Glomerular visceral epithelial cell (primary cell): Measurements from ENCODE around the gene OSBPL3.

Experiments
- DNase-seq: peaks from one replicate; pipeline ENCODE4 v3.0.0-alpha.2; 2016; ENCODE audit errors: extremely low spot score

The OSBPL3 gene

GRCh38 chr7:24863626-24864025, 116.4 kb downstream of the OSBPL3 start:
- DNase-seq: no peak

- DNase-seq: no peak
These were observed 117.5 kb downstream of the OSBPL3 start for GRCh38 chr7:24862461-24862860.

- DNase-seq: no peak
These were observed 118.6 kb downstream of the OSBPL3 start for GRCh38 chr7:24861336-24861735.

- DNase-seq: no peak
These were observed 119.4 kb downstream of the OSBPL3 start for GRCh38 chr7:24860611-24861010.

- DNase-seq: no peak
These were observed 121.6 kb downstream of the OSBPL3 start for GRCh38 chr7:24858108-24858977.

- DNase-seq: no peak
These were observed 122.4 kb downstream of the OSBPL3 start for GRCh38 chr7:24857623-24858022.

GRCh38 chr7:24854866-24855265, 125.1 kb downstream of the OSBPL3 start:
- DNase-seq: no peak

- DNase-seq: peak; percentile 41
These were observed 128.2 kb downstream of the OSBPL3 start for GRCh38 chr7:24851786-24852185.

GRCh38 chr7:24848878-24849277, 131.1 kb downstream of the OSBPL3 start:
- no peak for DNase-seq

- DNase-seq: no peak
These were observed 132.2 kb downstream of the OSBPL3 start for GRCh38 chr7:24847754-24848153.

GRCh38 chr7:24843821-24844434, 136.1 kb downstream of the OSBPL3 start:
- peak; percentile 7 for DNase-seq

GRCh38 chr7:24842449-24843241, 137.3 kb downstream of the OSBPL3 start:
- DNase-seq: peak; percentile 34

GRCh38 chr7:24842029-24842428, 137.9 kb downstream of the OSBPL3 start:
- no peak for DNase-seq

GRCh38 chr7:24840563-24840962, 139.4 kb downstream of the OSBPL3 start:
- no peak for DNase-seq

- DNase-seq: no peak
These were observed 143.9 kb downstream of the OSBPL3 start for GRCh38 chr7:24836084-24836483.

GRCh38 chr7:24835643-24836042, 144.3 kb downstream of the OSBPL3 start:
- no peak for DNase-seq

- no peak for DNase-seq
These were observed 145.7 kb downstream of the OSBPL3 start for GRCh38 chr7:24834128-24834798.

- no peak for DNase-seq
These were observed 146.4 kb downstream of the OSBPL3 start for GRCh38 chr7:24833549-24833948.

GRCh38 chr7:24831240-24831639, 148.7 kb downstream of the OSBPL3 start:
- DNase-seq: no peak

- no peak for DNase-seq
These were observed 149.4 kb downstream of the OSBPL3 start for GRCh38 chr7:24830440-24831050.

GRCh38 chr7:24829787-24830186, 150.2 kb downstream of the OSBPL3 start:
- no peak for DNase-seq
